Sciatic nerve (tissue), 2 donors: Measurements from ENCODE around the gene DUS3L. TPM values are rescaled to one million over a fixed set of nuclear protein-coding genes. Genes with fewer than 3 reads are reported as not detected.

ENCODE experiments used
- ATAC-seq: fragments of 200-7000 bp; cut with Tn5 transposase; one replicate; pipeline ENCODE4 v1.9.1; 2020; ENCODE audit warnings: mild to moderate bottlenecking, moderate library complexity
- DNase-seq: peaks from one replicate; pipeline ENCODE4 v3.0.0-alpha.2; 2020; ENCODE audit warnings: low spot score
- intact Hi-C: fragments of 100-400 bp; cut with DNase I; formaldehyde crosslinking; loops from one replicate; pipeline ENCODE4 v1.14.2; 2022
- total RNA-seq: library from RNA; stranded (reverse); fragmentation: NEBNext Ultra II Directional; extraction: Animal tissue kit (Norgen Biotek cat#: 25700); gene quantifications from one replicate; pipeline ENCODE4 v1.2.1, GENCODE V29; 2021
- donor health status: DM: no; HTN: no; CAD: no.
- donor health status: DM: no; HTN: no; CAD: no.

Gene DUS3L
- total RNA-seq, 1 donor from 2014 or later = 27.9 TPM

GRCh38 chr19:5823579-5824281, 32.8 kb upstream of the DUS3L start:
- no peak for DNase-seq
- intact Hi-C loops = no loop called here
- ATAC-seq = no peak

- intact Hi-C loops = no loop called here
- DNase-seq (no peak), ATAC-seq (no peak)
Observed at GRCh38 chr19:5822181-5822844, 31.4 kb upstream of the DUS3L start.

- ATAC-seq (no peak), DNase-seq (no peak)
- intact Hi-C loops = no loop called here
Observed at GRCh38 chr19:5821521-5822180, 30.7 kb upstream of the DUS3L start.

- intact Hi-C loops = no loop called here
- DNase-seq (no peak), ATAC-seq (no peak)
Observed at GRCh38 chr19:5820785-5821184, 29.8 kb upstream of the DUS3L start.

- no peak for DNase-seq
- no peak for ATAC-seq
- intact Hi-C loops = no loop called here
Observed at GRCh38 chr19:5818594-5818993, 27.6 kb upstream of the DUS3L start.

GRCh38 chr19:5817218-5817617, 26.3 kb upstream of the DUS3L start:
- intact Hi-C loops = no loop called here
- DNase-seq (no peak), ATAC-seq (no peak)

- ATAC-seq = no peak
- intact Hi-C loops = no loop called here
Observed at GRCh38 chr19:5814852-5815246, 23.9 kb upstream of the DUS3L start.

GRCh38 chr19:5814123-5814851, 23.3 kb upstream of the DUS3L start:
- no peak for ATAC-seq
- no peak for DNase-seq
- intact Hi-C loops = no loop called here

More at GRCh38 chr19:5814852-5815246, 23.9 kb upstream of the DUS3L start:
- no peak for DNase-seq

- DNase-seq (no peak), ATAC-seq (no peak)
- intact Hi-C loops = no loop called here
Observed at GRCh38 chr19:5811117-5811516, 20.2 kb upstream of the DUS3L start.

GRCh38 chr19:5809469-5809868, 18.5 kb upstream of the DUS3L start:
- DNase-seq = no peak
- intact Hi-C loops = no loop called here
- ATAC-seq = no peak

GRCh38 chr19:5809053-5809452, 18.1 kb upstream of the DUS3L start:
- intact Hi-C loops = no loop called here
- DNase-seq (no peak), ATAC-seq (no peak)

GRCh38 chr19:5808120-5808816, 17.3 kb upstream of the DUS3L start:
- ATAC-seq = no peak
- no peak for DNase-seq
- intact Hi-C loops = no loop called here

- intact Hi-C loops = no loop called here
- no peak for DNase-seq
Observed at GRCh38 chr19:5806905-5807304, 15.9 kb upstream of the DUS3L start.

GRCh38 chr19:5806133-5806489, 15.1 kb upstream of the DUS3L start:
- ATAC-seq (no peak), DNase-seq (no peak)
- intact Hi-C loops = no loop called here

More at GRCh38 chr19:5806905-5807304, 15.9 kb upstream of the DUS3L start:
- no peak for ATAC-seq

- ATAC-seq (no peak), DNase-seq (no peak)
- intact Hi-C loops = no loop called here
Observed at GRCh38 chr19:5805462-5806132, 14.6 kb upstream of the DUS3L start.

GRCh38 chr19:5804516-5805461, 13.8 kb upstream of the DUS3L start, which contains the start of gene NRTN:
NRTN (plus strand) TSS chr19:5805067; CDS start chr19:5824166, 19,099 bp downstream.
- ATAC-seq (no peak), DNase-seq (no peak)
- intact Hi-C loops = no loop called here

- intact Hi-C loops = no loop called here
- peak; percentile 85 for DNase-seq
- ATAC-seq = peak; percentile 86
Observed at GRCh38 chr19:5803752-5804515, 13.0 kb upstream of the DUS3L start.
